ENCODE measurements around the gene FRRS1. TPM values are rescaled to one million over a fixed set of nuclear protein-coding genes. Genes with fewer than 3 reads are reported as not detected.

Gene FRRS1
- polyA plus RNA-seq, 1 experiment: 0.93 TPM

DNA sequence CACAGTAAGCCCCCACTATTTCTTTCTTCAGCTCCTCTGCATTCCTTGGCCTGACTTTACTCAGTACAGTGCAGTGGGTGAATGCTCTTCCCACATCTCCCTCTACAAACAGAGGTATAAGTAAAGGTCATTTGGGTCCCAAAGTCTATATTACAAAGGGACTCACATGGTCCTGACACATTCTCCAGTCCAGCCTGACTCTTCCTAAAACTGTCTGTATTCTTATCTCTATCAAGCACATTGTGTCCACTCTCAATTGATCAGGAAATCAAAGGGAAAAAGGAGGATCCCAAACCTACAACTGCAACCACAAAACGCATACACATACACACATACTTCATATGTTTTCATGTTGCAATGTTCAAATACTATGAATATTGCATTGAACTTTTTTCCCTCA lies 49.4 kb downstream of the FRRS1 start:
- POLR2A ChIA-PET: no interaction called here
- no peak for DNase-seq (ENCODE audit: low read depth)
- Histone ChIP-seq H3K4me3 (ENCODE audit: low read depth, low read length) (no peak overlapping the region), H3K36me3 (ENCODE audit: control insufficient read depth, insufficient read depth, low read length) (no peaks in the 10 kb centered on the region), H3K27me3 (ENCODE audit: control insufficient read depth, insufficient read depth, low read length) (no peaks in the 10 kb centered on the region)
- TF ChIP-seq, protein P1, sequence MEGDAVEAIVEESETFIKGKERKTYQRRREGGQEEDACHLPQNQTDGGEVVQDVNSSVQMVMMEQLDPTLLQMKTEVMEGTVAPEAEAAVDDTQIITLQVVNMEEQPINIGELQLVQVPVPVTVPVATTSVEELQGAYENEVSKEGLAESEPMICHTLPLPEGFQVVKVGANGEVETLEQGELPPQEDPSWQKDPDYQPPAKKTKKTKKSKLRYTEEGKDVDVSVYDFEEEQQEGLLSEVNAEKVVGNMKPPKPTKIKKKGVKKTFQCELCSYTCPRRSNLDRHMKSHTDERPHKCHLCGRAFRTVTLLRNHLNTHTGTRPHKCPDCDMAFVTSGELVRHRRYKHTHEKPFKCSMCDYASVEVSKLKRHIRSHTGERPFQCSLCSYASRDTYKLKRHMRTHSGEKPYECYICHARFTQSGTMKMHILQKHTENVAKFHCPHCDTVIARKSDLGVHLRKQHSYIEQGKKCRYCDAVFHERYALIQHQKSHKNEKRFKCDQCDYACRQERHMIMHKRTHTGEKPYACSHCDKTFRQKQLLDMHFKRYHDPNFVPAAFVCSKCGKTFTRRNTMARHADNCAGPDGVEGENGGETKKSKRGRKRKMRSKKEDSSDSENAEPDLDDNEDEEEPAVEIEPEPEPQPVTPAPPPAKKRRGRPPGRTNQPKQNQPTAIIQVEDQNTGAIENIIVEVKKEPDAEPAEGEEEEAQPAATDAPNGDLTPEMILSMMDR (IDR thresholded peaks at IDR 0.05; ENCODE audit: insufficient read depth, low read depth, low read length): no peak
- CTCF ChIA-PET: interaction anchor here (1.2 to 1.6 kb wide), 2 partner anchors 12 to 237 kb away, joined by 3 to 5 read pairs; no protein-coding TSS in a partner anchor

DNA sequence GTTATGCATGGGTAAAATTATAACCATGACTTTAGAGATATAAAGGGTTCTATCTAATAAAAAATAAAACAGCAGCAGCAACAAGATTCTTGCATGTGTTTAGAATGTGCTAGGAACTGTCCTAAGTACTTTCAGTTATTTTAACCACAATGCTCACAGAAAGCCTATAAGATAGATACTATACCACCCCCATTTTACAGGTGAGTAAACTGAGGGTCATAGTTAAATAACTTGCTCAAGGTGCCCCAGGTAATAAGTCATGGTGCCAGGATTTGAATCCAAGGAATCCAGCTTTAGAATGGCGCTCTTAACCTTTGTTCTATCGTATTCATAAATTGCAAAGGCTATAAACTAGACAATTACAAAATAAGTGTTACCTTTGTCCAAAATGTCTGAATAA lies 53.4 kb downstream of the FRRS1 start:
- POLR2A ChIA-PET: no interaction called here

DNA sequence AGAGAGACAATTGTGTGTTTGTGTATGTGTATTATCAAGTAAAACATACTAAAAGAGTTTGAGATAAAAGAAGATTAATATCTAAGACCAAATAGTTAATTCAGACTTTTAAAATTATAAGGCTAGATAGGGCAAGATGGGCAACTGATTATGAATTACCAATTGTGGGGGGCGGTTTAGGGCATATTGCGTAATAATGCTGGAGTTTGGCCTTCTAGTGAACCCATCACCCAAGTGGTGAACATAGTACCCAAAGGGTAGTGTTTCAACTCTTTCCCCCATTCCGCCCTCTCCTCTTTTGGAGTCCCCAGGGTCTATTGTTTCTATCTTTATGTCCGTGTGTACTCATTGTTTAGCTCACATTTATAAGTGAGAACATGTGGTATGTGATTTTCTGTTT lies 55.4 kb downstream of the FRRS1 start:
- no peaks in the 10 kb centered on the region for H3K36me3 ChIP-seq (ENCODE audit: control insufficient read depth, insufficient read depth, low read length)
- POLR2A ChIA-PET: no interaction called here
- no peak for DNase-seq (ENCODE audit: low read depth)
- CTCF ChIA-PET: interaction anchor here (1.4 kb wide), 1 partner anchor 63 kb away, joined by 4 read pairs; no protein-coding TSS in a partner anchor
- H3K27me3 ChIP-seq (ENCODE audit: control insufficient read depth, insufficient read depth, low read length): no peaks in the 10 kb centered on the region
- no peak overlapping the region for H3K4me3 ChIP-seq (ENCODE audit: low read depth, low read length)
- TF ChIP-seq, protein P1 (IDR thresholded peaks at IDR 0.05; ENCODE audit: insufficient read depth, low read depth, low read length): no peak

More for the DNA sequence above, 53.4 kb downstream of the FRRS1 start:
- TF ChIP-seq, protein P1 (IDR thresholded peaks at IDR 0.05; ENCODE audit: insufficient read depth, low read depth, low read length): no peak
- CTCF ChIA-PET: no interaction called here
- no peaks in the 10 kb centered on the region for H3K36me3 ChIP-seq (ENCODE audit: control insufficient read depth, insufficient read depth, low read length)
- DNase-seq (ENCODE audit: low read depth): no peak
- H3K4me3 ChIP-seq (ENCODE audit: low read depth, low read length): no peak overlapping the region
- no peaks in the 10 kb centered on the region for H3K27me3 ChIP-seq (ENCODE audit: control insufficient read depth, insufficient read depth, low read length)

DNA sequence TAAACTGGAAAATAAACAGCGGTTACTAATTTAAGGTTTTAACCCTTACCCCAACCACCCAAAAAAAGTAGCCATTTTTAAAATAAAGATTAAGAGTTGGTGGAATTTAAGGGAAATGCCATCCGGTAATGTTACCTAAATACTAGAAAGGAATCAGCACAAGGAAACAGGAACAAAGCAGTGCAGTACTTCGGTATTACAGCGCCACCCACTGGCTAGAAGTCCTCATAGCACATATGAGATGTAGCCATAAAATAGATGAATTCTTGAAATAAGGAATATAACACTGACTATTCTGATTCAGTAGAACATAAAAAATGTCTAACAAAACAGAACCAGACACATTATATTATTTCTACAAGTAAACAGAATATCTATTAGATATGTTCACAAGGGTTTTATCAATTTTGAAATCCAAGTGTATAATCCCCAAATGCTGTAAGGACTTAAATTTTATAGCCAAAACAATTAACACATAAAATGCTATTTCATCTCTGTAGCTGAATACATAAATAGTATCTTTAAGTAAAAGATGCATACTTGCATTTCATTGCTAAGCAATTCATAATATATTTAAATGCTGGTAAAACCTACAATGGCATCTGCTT lies 58.8 kb downstream of the FRRS1 start:
- peak; percentile 9 for DNase-seq (ENCODE audit: low read depth)
- Histone ChIP-seq H3K27me3 (ENCODE audit: control insufficient read depth, insufficient read depth, low read length) (no peaks in the 10 kb centered on the region), H3K4me3 (ENCODE audit: low read depth, low read length) (no peak overlapping the region), H3K36me3 (ENCODE audit: control insufficient read depth, insufficient read depth, low read length) (no peaks in the 10 kb centered on the region)
- TF ChIP-seq, protein P1 (IDR thresholded peaks at IDR 0.05; ENCODE audit: insufficient read depth, low read depth, low read length): peak; percentile 79
- ChIA-PET CTCF (interaction anchor here (0.7 to 3.4 kb wide), 10 partner anchors 12 to 914 kb away, joined by 3 to 19 read pairs (median 4); no protein-coding TSS in a partner anchor), POLR2A (interaction anchor here (0.6 kb wide), 1 partner anchor 804 kb away, joined by 3 read pairs; no protein-coding TSS in a partner anchor)

DNA sequence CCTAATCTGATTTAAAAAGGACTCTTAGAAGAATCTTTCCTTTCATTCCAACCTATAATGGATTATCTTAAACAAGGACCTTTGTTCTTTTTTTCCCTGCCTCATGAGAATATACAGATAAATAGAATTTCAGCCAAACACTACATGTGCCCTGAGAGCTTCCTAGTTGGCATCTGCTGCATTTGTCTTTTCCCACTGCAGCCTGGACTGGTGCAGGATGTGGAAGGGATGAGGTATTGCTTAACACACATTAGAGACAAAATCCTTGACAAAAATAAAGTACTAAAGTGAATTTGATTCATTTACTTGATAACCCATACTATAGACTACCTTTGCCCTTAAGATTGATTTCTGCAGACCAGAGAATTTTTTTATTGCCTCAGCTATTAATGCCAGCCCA lies 61.0 kb downstream of the FRRS1 start:
- no peaks in the 10 kb centered on the region for H3K27me3 ChIP-seq (ENCODE audit: control insufficient read depth, insufficient read depth, low read length)
- CTCF ChIA-PET: interaction anchor here (1.0 to 3.4 kb wide), 5 partner anchors 14 to 912 kb away, joined by 4 to 19 read pairs (median 4); no protein-coding TSS in a partner anchor
- TF ChIP-seq, protein P1 (IDR thresholded peaks at IDR 0.05; ENCODE audit: insufficient read depth, low read depth, low read length): no peak
- POLR2A ChIA-PET: no interaction called here
- DNase-seq (ENCODE audit: low read depth): no peak
- H3K36me3 ChIP-seq (ENCODE audit: control insufficient read depth, insufficient read depth, low read length): no peaks in the 10 kb centered on the region
- H3K4me3 ChIP-seq (ENCODE audit: low read depth, low read length): no peak overlapping the region
